Endothelial cell of umbilical vein (primary cell): Measurements from ENCODE around the gene CCDC60.

Source experiments
- CTCF ChIP-seq, 2 donors: IDR thresholded peaks; 1 replicate in 1 of 2; 2 replicates in 1 of 2; pipeline ENCODE4 v1.5.1; 2011; ENCODE audit warnings: low read length in 2 of 2, mild to moderate bottlenecking in 2 of 2, moderate library complexity in 2 of 2, control low read depth in 1 of 2, inconsistent platforms in 1 of 2, low read depth in 1 of 2; ENCODE audit not compliant: insufficient read depth in 1 of 2; ENCODE audit errors: extremely low read depth in 1 of 2
- EZH2 ChIP-seq: IDR thresholded peaks from 2 replicates; pipeline ENCODE4 v1.6.1; 2012; ENCODE audit warnings: borderline replicate concordance, low read depth, mild to moderate bottlenecking, moderate library complexity, low read length, inconsistent platforms; ENCODE audit not compliant: severe bottlenecking
- FOS ChIP-seq: IDR thresholded peaks from 2 replicates; pipeline ENCODE4 v1.6.1; 2011; ENCODE audit warnings: mild to moderate bottlenecking, low read length, moderate library complexity, borderline replicate concordance; ENCODE audit not compliant: insufficient read depth
- JUN ChIP-seq: IDR thresholded peaks from 2 replicates; pipeline ENCODE4 v1.6.1; 2011; ENCODE audit warnings: borderline replicate concordance, low read depth; ENCODE audit not compliant: insufficient read length, insufficient read depth
- MAX ChIP-seq: IDR thresholded peaks from 2 replicates; pipeline ENCODE4 v1.6.1; 2011; ENCODE audit not compliant: insufficient read depth, insufficient read length
- MYC ChIP-seq: IDR thresholded peaks from one replicate; pipeline ENCODE4 v1.6.1; 2011; ENCODE audit warnings: mild to moderate bottlenecking, low read depth, low read length
- POLR2A ChIP-seq: IDR thresholded peaks from 2 replicates; pipeline ENCODE4 v1.6.1; 2012; ENCODE audit warnings: low read depth, mild to moderate bottlenecking, control low read depth, low read length
- POLR2AphosphoS5 ChIP-seq: IDR thresholded peaks from 2 replicates; pipeline ENCODE4 v1.6.1; 2012; ENCODE audit warnings: low read depth, mild to moderate bottlenecking, control low read depth, low read length, moderate library complexity; ENCODE audit not compliant: insufficient read depth

- TF ChIP-seq POLR2A (no peak), CTCF (IDR thresholded peaks at IDR 0.05; ENCODE audit: extremely low read depth in 1 of 2, insufficient read depth in 1 of 2, low read depth in 1 of 2, low read length in 2 of 2) (no peak), MAX (no peak), FOS (no peak), EZH2 (no peak), POLR2AphosphoS5 (no peak), MYC (no peak), JUN (no peak)
Measured at GRCh38 chr12:119457271-119457670, 122.7 kb downstream of the CCDC60 start.
